Neutrophil (primary cell): ENCODE results near the gene STK31.
"Not testable (repeated sequence)": the region's sequence is repeated elsewhere in the genome, so short reads cannot be mapped to it uniquely, and the experiment has no call there.

Experiments used
- H3K27ac ChIP-seq: fragments of 200-600 bp; sonication (generic); 2 replicates; pipeline ENCODE4 v1.5.1; 2016; ENCODE audit warnings: mild to moderate bottlenecking, moderate library complexity
- H3K27me3 ChIP-seq: fragments of 200-600 bp; sonication (generic); 2 replicates; pipeline ENCODE4 v1.6.0; 2016; ENCODE audit warnings: mild to moderate bottlenecking
- H3K36me3 ChIP-seq: fragments of 200-600 bp; sonication (generic); 2 replicates; pipeline ENCODE4 v1.5.1; 2017
- H3K4me1 ChIP-seq, 2 experiments: fragments of 200-600 bp in 1 of 2; sonication (generic) in 1 of 2; 1 replicate in 1 of 2; 2 replicates in 1 of 2; pipeline versions ENCODE4 v1.5.1 to v1.6.1; 2013 to 2016; ENCODE audit warnings: low read depth in 1 of 2, low read length in 1 of 2, mild to moderate bottlenecking in 1 of 2, moderate library complexity in 1 of 2; ENCODE audit not compliant: control insufficient read depth in 1 of 2, insufficient read depth in 1 of 2
- H3K4me3 ChIP-seq, 2 experiments: fragments of 200-600 bp in 1 of 2; sonication (generic) in 1 of 2; 1 replicate in 1 of 2; 2 replicates in 1 of 2; pipeline ENCODE4 v1.5.1; 2013 to 2016; ENCODE audit warnings: low read depth in 1 of 2, low read length in 1 of 2, mild to moderate bottlenecking in 1 of 2, moderate library complexity in 1 of 2
- H3K9me3 ChIP-seq: fragments of 200-600 bp; sonication (generic); 2 replicates; pipeline ENCODE4 v1.5.1; 2016
- TF ChIP-seq, protein P1 (sequence below): fragments of 200-600 bp; sonication (generic); IDR thresholded peaks from 2 replicates; pipeline ENCODE4 v1.5.1; 2016; ENCODE audit warnings: antibody characterized with exemption

The STK31 gene

DNA sequence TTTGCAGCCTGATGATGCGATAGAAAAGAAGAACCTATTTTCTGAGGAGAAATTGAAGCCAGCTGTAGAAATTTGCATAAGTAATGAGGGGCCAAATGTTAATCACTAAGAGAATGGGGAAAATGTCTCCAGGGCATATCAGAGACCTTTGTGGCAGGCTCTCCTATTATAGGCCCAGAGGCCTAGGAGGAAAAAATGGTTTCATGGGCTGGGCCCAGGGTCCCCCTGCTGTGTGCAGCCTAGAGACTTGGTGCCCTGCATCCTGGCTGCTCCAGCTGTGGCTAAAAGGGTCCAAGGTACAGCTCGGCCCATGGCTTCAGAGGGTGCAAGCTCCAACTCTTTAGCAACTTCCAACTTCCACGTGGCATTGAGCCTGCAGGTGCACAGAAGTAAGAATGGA is 123.4 kb downstream of the STK31 start:
- Histone ChIP-seq H3K4me1 (no peaks in the 10 kb centered on the region), H3K27me3 (no peaks in the 10 kb centered on the region), H3K36me3 (no peaks in the 10 kb centered on the region), H3K9me3 (no peaks in the 10 kb centered on the region), H3K4me3 (no peak overlapping the region), H3K27ac (no peak overlapping the region)
- TF ChIP-seq, protein P1, sequence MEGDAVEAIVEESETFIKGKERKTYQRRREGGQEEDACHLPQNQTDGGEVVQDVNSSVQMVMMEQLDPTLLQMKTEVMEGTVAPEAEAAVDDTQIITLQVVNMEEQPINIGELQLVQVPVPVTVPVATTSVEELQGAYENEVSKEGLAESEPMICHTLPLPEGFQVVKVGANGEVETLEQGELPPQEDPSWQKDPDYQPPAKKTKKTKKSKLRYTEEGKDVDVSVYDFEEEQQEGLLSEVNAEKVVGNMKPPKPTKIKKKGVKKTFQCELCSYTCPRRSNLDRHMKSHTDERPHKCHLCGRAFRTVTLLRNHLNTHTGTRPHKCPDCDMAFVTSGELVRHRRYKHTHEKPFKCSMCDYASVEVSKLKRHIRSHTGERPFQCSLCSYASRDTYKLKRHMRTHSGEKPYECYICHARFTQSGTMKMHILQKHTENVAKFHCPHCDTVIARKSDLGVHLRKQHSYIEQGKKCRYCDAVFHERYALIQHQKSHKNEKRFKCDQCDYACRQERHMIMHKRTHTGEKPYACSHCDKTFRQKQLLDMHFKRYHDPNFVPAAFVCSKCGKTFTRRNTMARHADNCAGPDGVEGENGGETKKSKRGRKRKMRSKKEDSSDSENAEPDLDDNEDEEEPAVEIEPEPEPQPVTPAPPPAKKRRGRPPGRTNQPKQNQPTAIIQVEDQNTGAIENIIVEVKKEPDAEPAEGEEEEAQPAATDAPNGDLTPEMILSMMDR, result no peak

DNA sequence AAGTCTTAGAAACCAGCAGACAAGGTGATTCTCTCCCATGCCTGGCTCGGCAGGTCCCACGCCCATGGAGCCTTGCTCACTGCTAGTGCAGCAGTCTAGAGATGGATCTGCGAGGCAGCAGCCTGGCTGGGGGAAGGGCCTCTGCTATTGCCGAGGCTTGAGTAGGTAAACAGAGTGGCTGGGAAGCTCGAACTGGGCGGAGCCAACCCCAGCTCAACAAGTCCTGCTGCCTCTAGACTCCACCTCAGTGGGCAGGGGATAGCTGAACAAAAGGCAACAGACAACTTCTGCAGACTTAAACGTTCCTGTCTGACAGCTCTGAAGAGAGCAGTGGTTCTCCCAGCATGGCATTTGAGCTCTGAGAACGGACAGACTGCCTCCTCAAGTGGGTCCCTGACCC is 134.8 kb downstream of the STK31 start:
- H3K27me3 ChIP-seq, H3K4me1 ChIP-seq: not testable (repeated sequence)

DNA sequence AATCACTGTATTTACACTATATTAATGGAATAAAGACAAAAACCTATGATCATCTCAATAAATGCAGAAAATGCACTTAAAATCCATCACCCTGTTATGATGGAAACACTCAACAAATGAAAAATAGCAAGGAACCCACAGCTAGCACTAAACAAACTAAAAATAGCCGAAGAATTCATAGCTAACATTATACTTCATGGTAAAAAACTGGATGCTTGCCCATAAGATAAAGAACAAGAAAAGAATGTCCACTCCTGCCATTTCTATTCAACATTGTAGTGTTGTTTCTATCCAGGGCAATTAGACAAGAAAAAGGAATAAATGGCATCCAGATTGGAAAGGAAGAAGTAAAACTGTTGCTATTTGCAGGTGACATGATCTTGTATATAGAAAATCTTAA is 142.1 kb downstream of the STK31 start:
- TF ChIP-seq, protein P1, result no peak
- no peak overlapping the region for H3K4me3 ChIP-seq
- H3K27ac ChIP-seq, result no peak overlapping the region
- H3K4me1 ChIP-seq, result no peaks in the 10 kb centered on the region
- H3K9me3 ChIP-seq, result no peaks in the 10 kb centered on the region
- no peaks in the 10 kb centered on the region for H3K36me3 ChIP-seq
- H3K27me3 ChIP-seq, result no peaks in the 10 kb centered on the region

More for the DNA sequence above, 134.8 kb downstream of the STK31 start:
- H3K27ac ChIP-seq, H3K9me3 ChIP-seq, H3K4me3 ChIP-seq, H3K36me3 ChIP-seq: not testable (repeated sequence)

DNA sequence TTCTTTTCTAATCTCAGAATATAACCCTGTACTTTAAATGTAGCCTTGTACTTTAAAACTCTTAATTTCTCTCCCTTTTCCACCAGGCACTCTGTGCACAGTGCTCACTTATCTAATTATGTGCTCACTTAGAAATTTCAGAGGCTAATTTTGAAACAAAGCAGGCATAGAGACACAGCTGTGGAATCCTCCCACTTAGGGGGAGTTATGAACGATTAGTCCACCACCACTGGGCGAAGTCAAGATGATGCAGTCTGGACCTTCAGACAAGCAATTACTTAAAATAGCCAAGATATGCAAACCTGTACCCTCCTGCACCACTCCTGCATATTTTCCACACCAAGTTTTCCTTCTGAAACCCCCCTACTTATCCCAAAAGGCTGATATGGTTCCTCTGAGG is 143.0 kb downstream of the STK31 start:
- H3K27ac ChIP-seq, result no peak overlapping the region
- no peaks in the 10 kb centered on the region for H3K36me3 ChIP-seq
- H3K9me3 ChIP-seq, result no peaks in the 10 kb centered on the region
- TF ChIP-seq, protein P1, result no peak
- H3K4me1 ChIP-seq, result no peaks in the 10 kb centered on the region
- no peaks in the 10 kb centered on the region for H3K27me3 ChIP-seq
- no peak overlapping the region for H3K4me3 ChIP-seq

GRCh38 chr7:23863209-23863787 is 153.3 kb downstream of the STK31 start:
- no peaks in the 10 kb centered on the region for H3K4me1 ChIP-seq
- TF ChIP-seq, protein P1, result no peak

DNA sequence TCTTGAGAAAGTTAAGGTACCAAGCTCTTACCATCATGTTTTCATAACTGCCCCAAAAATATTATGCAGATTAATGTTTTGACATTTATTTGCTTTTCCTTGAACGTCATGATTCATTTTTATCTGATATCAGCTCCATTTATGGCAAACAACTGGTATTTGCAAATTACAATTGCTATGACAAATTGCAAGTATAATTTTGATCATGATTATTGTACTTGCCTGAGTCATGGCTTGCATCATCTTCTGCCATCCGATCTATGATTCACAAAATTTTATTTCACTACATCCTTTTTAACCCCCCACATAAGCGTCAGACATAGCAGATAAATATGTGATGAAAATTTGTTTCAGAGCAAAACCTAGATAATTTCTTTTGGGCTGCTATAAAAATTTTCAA is 155.0 kb downstream of the STK31 start:
- Histone ChIP-seq H3K27me3 (no peaks in the 10 kb centered on the region), H3K4me1 (no peaks in the 10 kb centered on the region), H3K36me3 (no peaks in the 10 kb centered on the region), H3K9me3 (no peaks in the 10 kb centered on the region), H3K27ac (no peak overlapping the region), H3K4me3 (no peak overlapping the region)
- TF ChIP-seq, protein P1, result no peak

More at GRCh38 chr7:23863209-23863787, 153.3 kb downstream of the STK31 start:
- Histone ChIP-seq H3K27ac (no peak overlapping the region), H3K36me3 (no peaks in the 10 kb centered on the region), H3K9me3 (no peaks in the 10 kb centered on the region), H3K4me3 (no peak overlapping the region), H3K27me3 (no peaks in the 10 kb centered on the region)
